ENCODE results near the gene GPR3. TPM values are rescaled to one million over a fixed set of nuclear protein-coding genes. Genes with fewer than 3 reads are reported as not detected.
"Not testable (repeated sequence)": the region's sequence is repeated elsewhere in the genome, so short reads cannot be mapped to it uniquely, and the experiment has no call there.

GPR3 gene
- total RNA-seq, 1 experiment from 2014 or later = 0.65 TPM

DNA sequence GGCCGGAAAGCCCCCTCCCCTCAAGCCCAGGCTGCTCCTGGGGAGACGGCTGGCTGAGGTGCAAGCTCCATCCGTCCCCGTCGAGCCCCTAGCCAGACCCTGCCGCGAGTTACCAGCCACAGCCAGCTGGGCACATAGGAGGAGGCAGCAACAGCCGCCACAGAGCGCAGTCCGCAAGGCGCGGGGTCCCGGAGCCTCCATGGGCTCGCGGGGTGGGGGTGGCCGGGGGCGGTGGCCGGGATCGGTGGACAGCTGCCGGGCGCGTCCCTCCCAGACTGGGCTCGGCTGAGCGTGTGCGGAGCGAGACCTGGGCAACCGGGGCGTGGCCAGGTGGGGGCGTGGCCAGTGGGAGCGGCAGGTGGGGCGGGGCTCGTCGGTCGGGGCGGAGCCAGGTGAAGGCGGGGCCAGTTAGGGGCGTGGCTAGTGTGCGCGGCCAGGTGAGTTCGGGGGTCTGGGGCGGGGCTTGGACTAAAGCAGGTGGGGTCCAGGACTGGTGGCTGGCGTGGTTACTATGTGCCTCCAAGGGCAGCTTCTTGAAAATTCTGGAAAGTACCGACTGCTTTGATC is 9.3 kb upstream of the GPR3 start, which contains the start of gene CD164L2:
Gene CD164L2 (minus strand): TSS at position 295 of the 567 bp plus-strand sequence. CDS start 94 bp downstream, at position 201.
- no peak within 1 kb of the TSS for H3K27ac Mint-ChIP-seq (ENCODE audit: low read depth, unreplicated experiment)
- POLR2A ChIA-PET = interaction anchor here (0.5 to 4.3 kb wide), 4 partner anchors 17 to 39 kb away, joined by 3 to 29 read pairs (median 4); partner anchors contain the start of gene MAP3K6
- BruUV-seq (replicated peaks) = no TSS peak
- H3K9me3 Mint-ChIP-seq (ENCODE audit: unreplicated experiment) = no peaks in the 10 kb centered on the region
- H3K27me3 Mint-ChIP-seq (ENCODE audit: insufficient read depth, unreplicated experiment) = no peaks in the 10 kb centered on the region
- CTCF ChIA-PET = interaction anchor here (1.1 to 12.0 kb wide), 7 partner anchors 12 to 286 kb away, joined by 4 to 225 read pairs (median 8); partner anchors contain the start of gene MAP3K6
- H3K36me3 Mint-ChIP-seq (ENCODE audit: insufficient read depth, unreplicated experiment) = no peaks in the 10 kb centered on the region
- DNase-seq (ENCODE audit: unreplicated experiment) = peak; percentile 69
- intact Hi-C loops (cut with micrococcal nuclease) = no loop called here
- TF ChIP-seq, protein P1, sequence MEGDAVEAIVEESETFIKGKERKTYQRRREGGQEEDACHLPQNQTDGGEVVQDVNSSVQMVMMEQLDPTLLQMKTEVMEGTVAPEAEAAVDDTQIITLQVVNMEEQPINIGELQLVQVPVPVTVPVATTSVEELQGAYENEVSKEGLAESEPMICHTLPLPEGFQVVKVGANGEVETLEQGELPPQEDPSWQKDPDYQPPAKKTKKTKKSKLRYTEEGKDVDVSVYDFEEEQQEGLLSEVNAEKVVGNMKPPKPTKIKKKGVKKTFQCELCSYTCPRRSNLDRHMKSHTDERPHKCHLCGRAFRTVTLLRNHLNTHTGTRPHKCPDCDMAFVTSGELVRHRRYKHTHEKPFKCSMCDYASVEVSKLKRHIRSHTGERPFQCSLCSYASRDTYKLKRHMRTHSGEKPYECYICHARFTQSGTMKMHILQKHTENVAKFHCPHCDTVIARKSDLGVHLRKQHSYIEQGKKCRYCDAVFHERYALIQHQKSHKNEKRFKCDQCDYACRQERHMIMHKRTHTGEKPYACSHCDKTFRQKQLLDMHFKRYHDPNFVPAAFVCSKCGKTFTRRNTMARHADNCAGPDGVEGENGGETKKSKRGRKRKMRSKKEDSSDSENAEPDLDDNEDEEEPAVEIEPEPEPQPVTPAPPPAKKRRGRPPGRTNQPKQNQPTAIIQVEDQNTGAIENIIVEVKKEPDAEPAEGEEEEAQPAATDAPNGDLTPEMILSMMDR (IDR thresholded peaks at IDR 0.05; ENCODE audit: unreplicated experiment) = no peak
- peaks cover 12% of the 10 kb centered on the region for H3K4me1 Mint-ChIP-seq (ENCODE audit: insufficient read depth, unreplicated experiment)
- H3K4me3 Mint-ChIP-seq (ENCODE audit: unreplicated experiment) = peak within 1 kb of the TSS; percentile 28

- no peak overlapping the region for H3K27ac Mint-ChIP-seq (ENCODE audit: low read depth, unreplicated experiment)
- no peak overlapping the region for H3K4me3 Mint-ChIP-seq (ENCODE audit: unreplicated experiment)
- peaks cover 12% of the 10 kb centered on the region for H3K4me1 Mint-ChIP-seq (ENCODE audit: insufficient read depth, unreplicated experiment)
- H3K27me3 Mint-ChIP-seq (ENCODE audit: insufficient read depth, unreplicated experiment) = no peaks in the 10 kb centered on the region
- no peaks in the 10 kb centered on the region for H3K9me3 Mint-ChIP-seq (ENCODE audit: unreplicated experiment)
- ChIA-PET CTCF (interaction anchor here (0.7 to 12.0 kb wide), 8 partner anchors 11 to 278 kb away, joined by 3 to 225 read pairs (median 8); partner anchors contain the start of gene MAP3K6), POLR2A (interaction anchor here (0.6 to 4.3 kb wide), 4 partner anchors 17 to 125 kb away, joined by 3 to 29 read pairs (median 4); partner anchors contain the start of gene MAP3K6)
- peaks cover 3% of the 10 kb centered on the region for H3K36me3 Mint-ChIP-seq (ENCODE audit: insufficient read depth, unreplicated experiment)
- TF ChIP-seq, protein P1 (IDR thresholded peaks at IDR 0.05; ENCODE audit: unreplicated experiment) = no peak
- no TSS peak for BruUV-seq (replicated peaks)
- DNase-seq (ENCODE audit: unreplicated experiment) = no peak
- intact Hi-C loops (cut with micrococcal nuclease) = no loop called here
These were observed 8.8 kb upstream of the GPR3 start for GRCh38 chr1:27383661-27384060.

GRCh38 chr1:27384797-27385196 is 7.6 kb upstream of the GPR3 start:
- POLR2A ChIA-PET = interaction anchor here (4.3 kb wide), 1 partner anchor 19 kb away, joined by 29 read pairs; the partner anchor contains the start of gene MAP3K6
- H3K27ac Mint-ChIP-seq (ENCODE audit: low read depth, unreplicated experiment); H3K27me3 Mint-ChIP-seq (ENCODE audit: insufficient read depth, unreplicated experiment); H3K4me3 Mint-ChIP-seq (ENCODE audit: unreplicated experiment); H3K36me3 Mint-ChIP-seq (ENCODE audit: insufficient read depth, unreplicated experiment); H3K4me1 Mint-ChIP-seq (ENCODE audit: insufficient read depth, unreplicated experiment); BruUV-seq (replicated peaks); intact Hi-C loops (cut with micrococcal nuclease); H3K9me3 Mint-ChIP-seq (ENCODE audit: unreplicated experiment); DNase-seq (ENCODE audit: unreplicated experiment): not testable (repeated sequence)
- CTCF ChIA-PET = interaction anchor here (0.6 to 12.0 kb wide), 5 partner anchors 10 to 259 kb away, joined by 3 to 225 read pairs (median 8); partner anchors contain the start of gene MAP3K6

- Mint-ChIP-seq H3K4me3 (ENCODE audit: unreplicated experiment) (no peak overlapping the region), H3K4me1 (ENCODE audit: insufficient read depth, unreplicated experiment) (peaks cover 8% of the 10 kb centered on the region), H3K9me3 (ENCODE audit: unreplicated experiment) (no peaks in the 10 kb centered on the region), H3K27me3 (ENCODE audit: insufficient read depth, unreplicated experiment) (no peaks in the 10 kb centered on the region), H3K36me3 (ENCODE audit: insufficient read depth, unreplicated experiment) (peaks cover 9% of the 10 kb centered on the region), H3K27ac (ENCODE audit: low read depth, unreplicated experiment) (no peak overlapping the region)
- no TSS peak for BruUV-seq (replicated peaks)
- TF ChIP-seq, protein P1 (IDR thresholded peaks at IDR 0.05; ENCODE audit: unreplicated experiment) = peak; percentile 75
- intact Hi-C loops (cut with micrococcal nuclease) = loop anchor here (1.0 to 2.0 kb wide), 3 partner anchors 22 to 87 kb away; partner anchors contain the start of gene MAP3K6
- peak; percentile 79 for DNase-seq (ENCODE audit: unreplicated experiment)
- ChIA-PET CTCF (interaction anchor here (0.6 to 12.0 kb wide), 25 partner anchors 8 to 353 kb away, joined by 3 to 225 read pairs (median 5); partner anchors contain the start of genes MAP3K6 and SYTL1), POLR2A (interaction anchor here (0.7 to 3.7 kb wide), 4 partner anchors 22 to 89 kb away, joined by 3 to 23 read pairs (median 6); partner anchors contain the start of gene MAP3K6)
These were observed 4.0 kb upstream of the GPR3 start for GRCh38 chr1:27388337-27389005.
